ENCODE results near the gene GREB1.

Gene GREB1

DNA sequence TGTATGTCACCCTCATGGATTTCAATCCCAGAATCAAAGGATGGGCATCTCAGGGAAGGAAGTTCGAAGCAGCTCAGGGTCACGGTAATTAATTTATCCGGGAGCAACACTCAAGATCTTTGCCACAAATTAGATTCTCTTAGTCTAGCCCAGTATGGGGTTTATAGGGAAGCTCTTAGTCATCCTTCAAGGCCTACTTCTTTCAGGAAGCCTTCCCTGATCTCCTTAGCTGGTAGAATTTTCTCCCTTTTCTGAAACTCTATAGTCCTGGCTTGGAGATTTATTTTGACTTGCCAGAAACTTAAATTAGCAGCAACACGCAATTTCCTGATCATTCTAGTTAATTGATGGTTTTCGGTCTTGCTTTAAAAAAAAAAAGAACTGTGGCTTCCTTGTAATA lies 20.5 kb upstream of the GREB1 start:
- no peak for DNase-seq

DNA sequence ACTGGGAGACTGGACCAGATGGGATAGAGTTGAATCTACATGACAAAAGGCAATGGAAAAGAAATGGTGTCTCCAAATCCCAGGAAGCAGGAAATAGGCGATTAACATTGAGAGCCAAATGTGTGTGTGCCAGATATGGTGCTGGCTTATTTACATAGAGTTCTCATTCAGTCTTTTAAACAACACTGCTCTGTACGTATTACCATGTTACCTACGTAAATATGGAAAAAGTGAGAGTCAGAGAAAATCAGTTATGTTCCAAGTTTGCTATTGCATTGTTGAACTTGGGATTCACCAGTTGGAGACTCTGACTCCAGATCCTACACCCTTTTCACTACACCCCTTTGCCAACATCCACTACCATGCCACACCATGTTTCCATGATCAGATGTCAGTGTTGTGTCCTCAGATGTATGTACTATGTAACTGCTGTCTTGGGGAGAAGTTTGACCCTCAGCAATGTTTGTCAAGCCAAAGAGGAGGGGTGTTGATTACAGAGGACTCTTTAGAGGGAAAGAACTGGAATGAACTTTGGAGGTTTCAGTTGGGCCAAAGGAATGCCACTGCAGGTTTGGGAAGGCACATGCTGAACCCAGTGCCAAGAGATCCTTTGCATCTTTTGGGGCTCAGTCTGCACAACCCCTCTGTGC lies 19.6 kb upstream of the GREB1 start:
- DNase-seq = no peak

DNA sequence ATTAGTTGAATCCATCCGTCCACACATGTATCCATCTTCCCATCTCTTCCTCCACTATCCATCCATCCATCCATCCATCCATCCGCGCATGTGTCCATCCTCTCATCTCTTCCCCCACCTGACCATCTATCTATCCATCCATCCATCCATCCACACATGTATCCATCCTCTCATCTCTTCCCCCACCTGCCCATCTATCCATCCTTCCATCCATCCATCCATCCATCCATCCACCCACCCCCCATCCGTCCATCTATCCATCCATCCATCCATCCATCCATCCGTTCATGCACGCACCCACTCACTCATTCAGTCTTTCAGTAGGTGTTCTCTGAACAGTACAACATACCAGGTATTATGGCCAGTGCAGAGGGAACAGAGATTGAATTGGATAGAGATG lies 18.9 kb upstream of the GREB1 start:
- no peak for DNase-seq

DNA sequence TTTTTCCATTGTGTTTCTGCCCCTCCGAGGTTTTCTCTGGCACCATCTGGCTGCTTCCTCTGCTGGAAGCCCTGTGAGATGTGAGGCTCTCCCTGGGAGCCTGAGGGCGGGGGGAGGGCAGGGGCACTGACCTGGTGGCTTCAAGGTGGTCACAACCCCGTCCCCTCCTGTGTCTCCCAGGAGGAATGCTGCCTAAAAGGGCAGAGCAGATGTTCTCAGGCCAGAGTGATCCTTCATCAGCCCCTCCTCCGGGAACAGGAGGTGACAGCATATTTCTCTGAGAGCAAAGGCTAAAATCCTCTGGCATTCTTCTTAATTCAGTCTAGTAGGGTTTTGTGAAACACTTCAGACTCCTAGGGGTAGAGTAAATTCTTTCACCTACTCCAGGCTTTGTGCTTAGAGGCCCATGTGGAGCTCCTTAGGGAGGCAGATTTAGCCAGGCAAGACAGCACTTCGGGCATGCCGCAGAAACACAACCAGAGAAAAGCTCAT lies 18.3 kb upstream of the GREB1 start:
- no peak for DNase-seq

DNA sequence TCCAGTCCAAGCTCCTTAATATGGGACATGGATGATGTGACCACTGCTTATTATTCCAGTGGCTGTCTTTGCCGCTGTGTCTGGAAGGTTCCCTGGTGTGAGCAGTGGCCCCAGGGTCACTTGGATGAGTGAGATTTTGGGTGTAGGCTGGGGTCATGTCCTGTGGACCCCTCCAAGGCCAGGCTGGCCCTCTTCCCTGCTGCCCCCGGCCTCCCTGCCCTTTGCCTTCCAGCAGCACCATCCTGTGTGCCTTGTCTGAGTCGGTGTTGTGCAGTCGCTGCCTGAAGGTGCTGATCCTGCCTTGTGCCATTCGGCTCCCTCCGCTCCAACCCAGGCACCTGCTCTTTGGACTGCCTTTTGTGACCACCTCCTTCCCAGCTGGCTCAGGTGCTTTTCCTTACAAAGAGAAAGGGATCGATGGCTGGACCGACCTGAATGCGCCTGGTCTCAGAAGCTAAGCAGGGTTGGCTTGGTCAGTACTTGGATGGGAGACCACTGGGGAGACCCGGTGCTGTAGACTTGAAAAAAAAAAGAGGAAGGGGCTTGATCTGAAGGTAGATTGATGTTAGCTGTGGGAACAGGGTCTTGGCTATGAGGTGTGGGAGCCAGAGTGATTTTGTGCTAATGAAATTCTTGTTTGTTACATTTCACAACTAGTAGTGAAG lies 16.7 kb upstream of the GREB1 start:
- no peak for DNase-seq

DNA sequence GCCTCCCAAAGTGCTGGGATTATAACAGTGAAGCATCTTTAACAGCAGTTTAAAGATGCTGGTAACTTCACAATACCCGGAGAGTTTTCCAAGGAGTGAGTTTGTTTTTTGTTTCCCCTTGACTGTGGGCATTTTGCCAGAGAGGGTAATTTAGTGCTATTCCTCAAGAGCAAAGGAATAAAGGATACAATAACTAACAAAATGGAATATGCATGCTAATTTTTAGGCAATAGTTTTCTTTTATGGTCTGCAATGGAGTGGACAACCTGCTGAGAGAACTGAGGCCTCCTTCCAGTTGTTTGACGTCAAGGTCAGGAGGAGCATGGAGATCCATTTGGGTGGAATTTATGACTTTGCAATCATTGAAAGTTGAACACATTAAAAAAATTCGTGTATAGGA lies 15.9 kb upstream of the GREB1 start:
- no peak for DNase-seq

DNA sequence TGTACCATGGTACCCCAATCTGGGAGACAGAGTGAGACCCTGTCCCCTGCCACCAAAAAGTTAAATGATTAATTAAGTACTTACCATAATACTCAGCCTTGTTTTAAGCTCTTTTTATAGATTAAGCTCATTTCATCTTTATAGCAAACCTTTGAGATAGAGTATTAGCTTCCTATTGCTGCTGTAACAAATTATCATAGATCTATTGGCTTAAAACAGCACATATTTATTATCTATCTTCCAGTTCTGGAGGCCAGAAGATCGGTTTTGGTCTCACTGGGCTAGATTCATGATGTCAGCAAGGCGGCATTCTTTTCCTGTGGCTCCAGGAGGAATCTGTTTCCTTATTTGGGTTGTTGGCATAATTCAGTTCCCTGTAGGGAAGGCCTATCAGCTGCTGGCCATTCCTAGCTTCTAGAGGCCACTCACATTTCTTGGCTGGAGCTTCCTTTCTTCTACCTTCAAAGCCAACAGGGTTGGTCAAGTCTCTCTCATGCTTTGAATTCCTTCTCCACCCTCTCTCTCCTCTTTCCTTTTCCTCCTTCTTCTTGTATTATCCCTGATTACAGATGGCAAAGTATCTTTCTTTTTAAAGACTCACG lies 13.7 kb upstream of the GREB1 start:
- no peak for DNase-seq

DNA sequence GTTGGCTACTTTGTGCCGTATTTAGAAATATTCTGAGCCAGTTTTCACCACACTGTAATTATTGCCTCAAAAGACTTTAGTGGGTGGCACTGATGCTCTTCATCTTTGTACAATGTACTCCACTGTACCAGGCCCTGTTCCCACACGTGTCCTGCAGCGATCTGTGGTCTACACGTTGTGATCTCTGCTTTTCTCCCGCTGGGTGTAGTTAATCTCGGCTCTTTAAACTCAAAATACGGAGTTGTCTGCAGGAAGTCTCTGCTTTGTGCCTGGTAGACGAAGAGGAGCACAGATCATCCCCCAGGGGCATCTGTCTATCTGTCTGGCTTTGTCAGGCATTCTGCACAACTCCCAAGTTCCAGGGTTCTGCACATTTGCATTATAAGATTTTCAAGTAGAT lies 12.1 kb upstream of the GREB1 start:
- no peak for DNase-seq

DNA sequence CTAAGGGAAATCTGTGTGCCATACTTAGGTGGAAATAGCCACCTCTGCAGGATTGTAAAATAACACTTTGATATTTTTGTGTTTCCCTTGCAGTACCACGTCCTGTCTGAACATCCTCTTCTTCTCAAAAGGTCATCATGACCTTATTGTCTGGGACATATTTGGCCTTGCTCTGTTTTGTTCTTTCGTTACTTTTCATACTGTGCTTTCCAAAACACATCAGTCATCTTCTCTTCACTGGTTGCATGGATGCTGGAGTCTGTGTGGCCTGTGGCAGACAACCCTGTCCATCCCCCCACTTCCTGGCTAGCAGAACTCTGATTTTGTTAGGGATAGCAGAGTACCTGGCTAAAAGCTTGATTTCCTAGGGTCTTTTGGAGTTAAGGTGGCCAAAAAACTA lies 9.4 kb upstream of the GREB1 start:
- DNase-seq = no peak

DNA sequence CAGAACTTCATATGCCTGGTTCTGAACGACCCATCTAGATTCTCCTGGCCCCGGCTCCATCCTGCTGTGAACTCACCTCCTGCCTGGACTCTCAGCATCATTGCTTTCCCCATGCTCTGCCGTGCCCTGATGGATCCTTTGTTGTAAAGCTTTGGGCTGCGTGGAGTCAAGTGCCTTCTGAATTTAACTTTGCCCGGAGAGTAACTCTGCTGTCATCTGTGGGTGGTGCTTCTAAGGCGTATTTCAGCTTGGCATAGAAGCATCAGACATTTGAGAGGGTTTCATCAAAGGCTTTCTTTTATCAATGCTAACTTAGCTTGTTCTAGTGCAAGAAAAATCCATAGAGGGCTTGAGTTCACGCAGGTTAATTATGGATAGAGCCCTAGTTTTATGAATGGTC lies 8.1 kb upstream of the GREB1 start:
- DNase-seq = no peak

DNA sequence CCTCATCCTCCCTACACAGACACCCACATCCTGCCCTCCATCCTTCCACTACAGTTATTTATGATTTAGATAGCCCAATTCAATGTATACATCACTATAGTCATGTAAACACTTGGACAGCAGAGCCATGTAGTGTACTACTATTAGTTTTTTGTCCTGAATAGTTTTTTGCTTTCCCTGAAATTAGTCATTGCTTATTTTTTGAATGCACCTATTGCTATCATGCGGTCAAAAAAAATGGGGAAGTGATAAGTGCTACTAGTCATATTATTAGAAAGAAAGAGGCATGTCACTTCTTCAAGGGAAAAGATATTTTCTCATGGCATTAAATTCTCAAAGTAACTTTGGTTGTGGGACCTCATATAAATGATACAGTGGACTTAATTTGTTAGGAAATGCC lies 6.8 kb upstream of the GREB1 start:
- DNase-seq = no peak

DNA sequence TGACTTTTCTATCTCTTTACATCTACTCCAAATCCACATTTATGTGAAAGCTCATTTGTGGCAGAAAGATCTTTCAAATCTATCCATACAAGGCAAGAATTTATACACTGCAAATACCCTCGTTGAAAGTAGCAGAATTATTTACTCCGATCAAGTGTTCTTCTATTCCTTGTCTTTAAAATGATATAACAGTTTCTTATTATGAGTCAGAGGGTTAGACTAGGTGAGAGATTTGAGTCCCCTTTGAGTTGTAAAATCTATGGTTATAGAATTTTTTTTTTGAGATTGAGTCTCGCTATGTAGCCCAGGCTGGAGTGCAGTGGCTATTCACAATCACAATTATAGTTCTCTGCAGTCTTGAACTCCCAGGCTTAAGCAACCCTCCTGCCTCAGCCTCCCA lies 5.6 kb upstream of the GREB1 start:
- DNase-seq = no peak

DNA sequence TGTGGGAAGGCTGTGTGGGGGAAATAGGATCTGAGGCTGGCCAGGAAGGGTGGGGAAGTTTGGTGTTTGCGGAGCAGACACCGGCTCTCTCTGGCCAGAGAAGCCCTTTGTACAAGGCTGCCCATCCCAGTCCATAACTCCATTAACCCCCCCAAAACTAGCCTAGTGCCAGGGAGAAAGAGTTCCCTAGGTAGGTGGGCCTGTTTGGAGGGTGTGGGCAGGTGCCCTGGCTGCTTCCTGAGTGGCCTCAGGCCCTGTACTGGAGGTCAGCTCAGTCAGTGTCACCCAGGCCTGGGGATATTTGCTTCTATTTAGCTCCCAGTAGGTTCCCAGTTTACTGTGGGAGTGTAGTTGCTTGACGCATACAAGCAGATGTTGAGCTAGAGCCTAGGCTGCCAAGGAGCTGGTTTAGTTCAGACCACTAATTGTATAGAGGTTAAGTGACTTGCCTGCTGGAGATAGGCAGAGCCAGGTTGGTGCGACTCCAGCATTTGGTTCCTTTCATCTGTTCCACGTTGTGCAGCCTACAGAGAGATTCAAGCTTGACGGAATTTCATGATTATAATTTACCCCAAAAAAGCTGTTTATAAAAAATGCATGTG lies 2.9 kb upstream of the GREB1 start:
- DNase-seq = no peak

DNA sequence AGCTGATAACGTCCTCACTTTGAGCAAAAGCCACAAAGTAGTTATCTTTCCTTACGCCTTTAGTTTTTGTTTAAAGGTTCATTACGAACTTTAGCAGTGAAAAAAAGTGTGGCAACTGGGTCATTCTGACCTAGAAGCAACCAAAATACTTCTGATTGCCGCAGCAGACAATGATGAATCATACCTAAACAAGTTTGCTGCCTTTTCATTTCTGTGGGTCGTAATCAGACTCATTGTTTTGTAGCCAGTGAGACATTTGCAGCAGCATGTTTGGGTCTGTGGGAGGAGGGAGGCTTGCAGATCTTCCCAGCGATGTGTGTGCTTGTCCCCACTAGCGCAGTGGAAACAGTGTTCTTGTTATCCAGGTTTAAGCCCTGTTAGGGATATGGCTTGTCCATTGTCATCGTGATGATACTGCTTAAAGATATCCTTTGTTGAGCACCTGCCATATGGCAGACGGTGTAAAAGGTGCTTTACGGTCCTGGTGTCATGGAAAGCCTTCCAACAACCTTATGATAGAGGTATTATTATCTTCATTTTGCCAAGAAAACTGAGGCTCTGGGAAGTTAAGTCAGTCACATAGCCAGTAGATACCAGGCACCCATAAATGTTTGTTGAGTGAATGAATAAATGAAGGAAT lies 1.3 kb upstream of the GREB1 start:
- DNase-seq = no peak

DNA sequence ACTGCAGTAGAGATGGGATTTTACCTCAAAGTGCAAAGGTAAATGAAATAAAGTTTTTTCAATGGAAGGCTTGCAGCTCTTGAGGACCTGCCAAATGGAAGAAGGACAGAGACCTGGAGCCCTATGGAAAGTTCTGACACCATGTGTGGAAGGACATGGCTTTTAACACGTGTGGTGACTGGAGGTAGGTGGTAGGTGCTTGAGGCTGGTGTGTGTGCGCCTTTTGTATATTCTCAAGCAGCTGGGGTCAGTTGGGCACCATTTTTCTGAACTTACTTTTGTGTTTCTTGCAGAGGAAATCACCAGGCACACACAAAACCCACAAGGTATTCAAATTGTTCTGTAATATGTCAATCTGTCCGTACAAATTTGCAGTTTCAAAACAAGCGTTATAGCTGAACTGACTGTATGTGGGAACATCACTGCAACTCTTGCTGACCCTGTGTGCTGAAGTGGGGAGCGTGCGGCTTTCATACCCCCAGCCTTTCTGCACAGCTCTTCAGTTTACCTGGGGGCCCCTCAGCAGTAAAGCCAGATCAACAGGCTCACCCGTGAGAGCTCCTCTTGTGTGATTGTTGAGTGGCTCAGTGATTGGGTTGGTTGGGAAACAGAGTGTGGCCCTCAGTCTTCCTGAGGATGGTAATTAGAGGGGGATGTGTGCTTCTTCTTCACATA lies 363 bp downstream of the GREB1 start:
- DNase-seq = no peak

DNA sequence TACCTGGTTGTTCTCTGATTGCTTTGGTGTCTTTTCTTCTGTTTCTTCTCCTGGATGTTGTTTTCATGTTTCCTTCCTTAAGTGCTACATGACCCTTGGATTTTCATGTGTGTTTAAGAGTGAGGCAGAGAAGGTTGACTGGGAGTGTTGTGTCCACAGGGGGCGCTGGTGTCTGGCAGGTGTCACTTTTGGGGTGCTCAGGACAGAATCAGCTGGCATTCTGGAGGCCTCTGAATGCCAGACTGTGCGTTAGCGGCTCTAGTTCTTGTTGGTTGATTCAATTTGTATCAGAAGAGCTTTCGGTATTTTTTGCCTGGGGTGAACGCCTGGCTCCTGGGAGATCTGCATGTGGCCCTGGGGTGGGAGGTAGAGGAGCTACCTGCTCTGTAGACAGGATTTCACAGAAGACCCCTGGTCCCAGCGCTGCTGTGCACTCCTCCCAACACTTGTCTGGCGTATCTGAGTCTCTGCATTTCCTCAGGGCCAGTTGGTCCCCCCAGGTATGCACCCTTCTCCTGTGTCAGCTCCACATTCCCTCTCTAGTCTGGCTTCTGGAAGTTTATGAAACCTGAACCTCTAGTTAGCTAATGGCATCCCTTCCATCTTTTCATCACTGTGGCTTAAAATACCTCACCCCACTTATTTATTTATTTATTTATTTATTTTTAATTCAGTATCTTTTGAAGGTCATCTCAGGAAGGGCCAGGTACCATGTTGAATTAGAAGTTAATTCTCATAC lies 1.1 kb downstream of the GREB1 start:
- no peak for DNase-seq

DNA sequence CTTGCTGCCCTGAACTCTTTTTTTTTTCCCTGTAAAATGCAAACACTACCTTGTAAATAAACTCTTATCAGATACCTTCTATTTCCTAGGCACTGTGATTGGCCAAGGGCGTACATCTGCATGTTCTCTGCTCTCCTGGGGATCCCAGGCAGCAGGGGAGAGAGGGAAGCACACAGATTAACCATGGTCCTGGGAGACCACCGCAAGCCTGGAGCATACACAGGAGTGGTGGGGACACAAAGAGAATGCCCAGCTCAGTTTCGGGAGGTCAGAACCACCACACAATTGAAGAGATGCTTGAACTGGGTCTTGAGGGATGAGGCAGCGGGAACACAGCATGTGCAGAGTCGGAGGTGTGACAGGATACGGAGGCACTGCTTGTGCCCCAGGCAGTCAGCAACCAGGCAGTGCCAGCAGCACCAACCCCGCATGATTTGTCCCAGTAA lies 2.1 kb downstream of the GREB1 start:
- DNase-seq = no peak

DNA sequence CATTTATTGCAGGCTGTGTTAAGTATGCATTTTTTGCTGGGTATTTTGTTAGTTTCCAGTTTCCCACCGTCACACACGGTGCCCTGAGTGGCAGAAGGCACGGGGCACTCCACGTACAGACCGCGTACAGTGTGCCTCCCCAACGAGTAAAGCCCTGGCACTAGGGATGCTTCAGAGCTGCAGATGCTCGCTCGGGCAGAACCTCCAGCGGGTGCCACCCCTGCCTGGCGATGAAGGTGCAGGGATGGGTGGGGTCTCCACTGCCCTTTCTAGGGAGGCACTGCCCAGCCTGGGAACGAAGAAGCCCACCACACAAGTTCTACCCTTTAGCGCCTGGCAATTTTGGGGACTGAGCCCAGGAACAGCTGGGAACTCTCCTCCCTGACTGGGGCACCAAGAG lies 4.1 kb downstream of the GREB1 start:
- no peak for DNase-seq

DNA sequence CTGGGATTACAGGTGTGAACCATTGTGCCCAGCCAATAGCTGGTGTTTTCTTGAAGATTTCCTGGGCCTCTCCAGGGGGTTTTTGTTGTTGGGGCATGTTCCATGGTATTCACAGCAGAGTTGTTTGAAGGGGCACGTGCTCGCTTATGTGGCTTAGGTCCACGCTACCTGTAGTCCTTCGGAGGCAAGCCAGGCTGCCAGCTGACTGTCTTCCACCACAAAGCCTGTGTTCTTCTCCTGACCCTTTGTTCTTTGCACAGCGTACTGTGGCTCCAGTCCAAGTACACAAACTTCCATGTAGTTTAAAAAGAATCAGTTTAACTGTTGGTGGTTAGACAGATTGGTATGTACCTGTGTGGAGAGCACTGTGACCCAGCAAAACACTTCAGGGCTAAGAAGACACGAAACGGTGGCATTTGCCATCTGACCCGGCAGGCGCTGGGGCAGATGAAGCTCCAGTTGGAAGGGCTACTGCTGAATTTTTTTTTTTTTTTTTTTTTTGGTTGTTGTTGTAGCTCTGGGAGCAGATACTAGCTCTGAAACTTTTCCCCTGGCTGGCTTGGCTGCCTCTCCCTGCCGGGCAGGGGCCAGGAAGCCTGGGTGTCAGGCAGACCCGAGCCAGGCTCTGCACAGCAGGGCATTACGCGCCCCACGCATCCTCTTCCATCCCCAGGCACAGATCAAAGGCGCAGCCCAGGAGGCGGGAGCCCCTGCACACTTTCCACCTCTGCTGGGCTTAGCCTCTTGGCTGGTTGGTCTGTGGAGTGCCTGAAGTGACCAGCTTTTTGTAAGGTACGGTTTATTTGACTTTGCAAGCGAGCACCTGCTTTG lies 5.7 kb downstream of the GREB1 start:
- peak; percentile 64 for DNase-seq

DNA sequence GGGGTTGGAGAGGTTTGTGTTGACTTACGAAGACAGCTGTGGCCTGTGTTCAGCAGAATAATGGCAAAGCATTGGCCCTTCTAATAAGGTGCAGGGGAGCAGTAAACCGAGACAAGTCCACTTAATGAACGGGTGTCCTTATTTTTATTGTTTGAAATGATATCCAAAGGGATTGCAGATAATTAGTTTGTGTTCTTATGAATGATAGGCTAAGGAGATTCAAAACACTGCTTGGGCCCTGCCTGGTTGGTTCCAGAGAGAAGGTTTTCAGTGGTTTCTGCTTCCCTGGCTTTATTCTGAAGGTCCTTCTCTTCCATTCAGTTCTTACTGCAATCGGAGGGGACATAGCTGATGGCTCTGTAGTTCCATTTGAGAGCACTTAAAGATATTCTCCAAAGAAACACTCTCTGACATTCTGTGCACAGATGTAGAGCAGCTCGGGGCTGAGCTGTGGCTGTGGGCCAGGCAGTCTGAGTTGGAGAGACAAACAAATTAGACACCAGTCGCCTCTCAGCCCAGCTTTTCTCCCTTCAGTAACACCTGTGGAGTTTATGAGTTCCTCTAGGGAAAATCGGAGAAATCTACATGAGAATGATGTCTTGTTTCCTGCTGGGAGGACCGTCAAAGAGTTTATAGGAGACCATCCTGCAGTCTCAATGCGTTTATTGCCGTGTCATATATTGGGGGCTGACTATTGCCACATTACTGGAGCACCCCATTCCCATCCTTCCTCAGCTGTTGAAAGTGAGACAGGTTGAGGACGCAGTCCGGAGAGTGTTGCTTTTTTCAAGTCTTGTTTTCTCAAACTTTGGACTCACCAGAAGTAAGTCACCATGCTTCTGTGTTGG lies 6.5 kb downstream of the GREB1 start:
- peak; percentile 99 for DNase-seq
